Brain microvascular endothelial cell (primary cell): ENCODE data around the gene ATXN10.
A peak's percentile ranks its signal among the peaks of the same experiment; 100 is the strongest.

Experiments used
- DNase-seq: peaks from one replicate; pipeline ENCODE4 v3.0.0-alpha.2; 2020
- H3K27ac ChIP-seq: fragments of 250-450 bp; sonication (Bioruptor Pico); 2 replicates; pipeline ENCODE4 v1.5.1; 2020; ENCODE audit warnings: mild to moderate bottlenecking, moderate library complexity
- H3K27me3 ChIP-seq: fragments of 250-450 bp; sonication (Bioruptor Pico); replicated peaks from 2 replicates; pipeline ENCODE4 v1.5.1; 2020; ENCODE audit warnings: mild to moderate bottlenecking
- H3K36me3 ChIP-seq: fragments of 250-450 bp; sonication (Bioruptor Pico); replicated peaks from 2 replicates; pipeline ENCODE4 v1.5.1; 2020; ENCODE audit warnings: mild to moderate bottlenecking
- H3K4me3 ChIP-seq: 2 replicates; pipeline ENCODE4 v1.5.1; 2011; ENCODE audit warnings: low read depth, mild to moderate bottlenecking, control low read depth, low read length, moderate library complexity
- in situ Hi-C: cut with HindIII; loops from 2 replicates; pipeline ENCODE4 v1.10.0; 2017; ENCODE audit warnings: low sequenced_read_pairs, low pct_ligation_motif_present
- TF ChIP-seq, protein P1 (sequence below): IDR thresholded peaks from 2 replicates; pipeline ENCODE4 v1.5.1; 2011; ENCODE audit warnings: low read depth, mild to moderate bottlenecking, moderate library complexity, low read length, control low read depth, inconsistent platforms; ENCODE audit errors: missing control alignments

Gene ATXN10

DNA sequence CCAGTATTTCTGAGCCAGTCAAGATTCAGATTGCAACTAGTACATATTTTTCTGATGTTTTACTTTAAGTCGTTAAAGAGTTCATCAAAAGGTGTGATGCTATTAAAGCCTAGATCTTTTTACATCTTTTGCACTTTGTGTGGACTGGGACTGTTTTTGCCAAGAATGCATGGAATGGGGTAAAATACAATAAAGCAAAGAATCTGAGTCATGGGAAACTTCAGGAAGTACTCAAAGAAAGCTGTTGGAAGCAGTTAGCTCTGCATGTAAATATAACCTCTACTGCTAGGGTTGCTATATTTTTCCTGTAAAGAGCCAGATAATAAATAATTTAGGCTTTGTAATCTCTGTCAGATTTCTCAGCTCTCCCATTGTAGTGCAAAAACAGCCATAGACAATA is 20.9 kb downstream of the ATXN10 start:
- no peak overlapping the region for H3K4me3 ChIP-seq
- no peaks in the 10 kb centered on the region for H3K27me3 ChIP-seq
- DNase-seq, result no peak
- in situ Hi-C loops, result no loop called here
- H3K27ac ChIP-seq, result peak overlapping the region; percentile 2
- TF ChIP-seq, protein P1, sequence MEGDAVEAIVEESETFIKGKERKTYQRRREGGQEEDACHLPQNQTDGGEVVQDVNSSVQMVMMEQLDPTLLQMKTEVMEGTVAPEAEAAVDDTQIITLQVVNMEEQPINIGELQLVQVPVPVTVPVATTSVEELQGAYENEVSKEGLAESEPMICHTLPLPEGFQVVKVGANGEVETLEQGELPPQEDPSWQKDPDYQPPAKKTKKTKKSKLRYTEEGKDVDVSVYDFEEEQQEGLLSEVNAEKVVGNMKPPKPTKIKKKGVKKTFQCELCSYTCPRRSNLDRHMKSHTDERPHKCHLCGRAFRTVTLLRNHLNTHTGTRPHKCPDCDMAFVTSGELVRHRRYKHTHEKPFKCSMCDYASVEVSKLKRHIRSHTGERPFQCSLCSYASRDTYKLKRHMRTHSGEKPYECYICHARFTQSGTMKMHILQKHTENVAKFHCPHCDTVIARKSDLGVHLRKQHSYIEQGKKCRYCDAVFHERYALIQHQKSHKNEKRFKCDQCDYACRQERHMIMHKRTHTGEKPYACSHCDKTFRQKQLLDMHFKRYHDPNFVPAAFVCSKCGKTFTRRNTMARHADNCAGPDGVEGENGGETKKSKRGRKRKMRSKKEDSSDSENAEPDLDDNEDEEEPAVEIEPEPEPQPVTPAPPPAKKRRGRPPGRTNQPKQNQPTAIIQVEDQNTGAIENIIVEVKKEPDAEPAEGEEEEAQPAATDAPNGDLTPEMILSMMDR, result no peak
- H3K36me3 ChIP-seq, result peaks cover 16% of the 10 kb centered on the region

DNA sequence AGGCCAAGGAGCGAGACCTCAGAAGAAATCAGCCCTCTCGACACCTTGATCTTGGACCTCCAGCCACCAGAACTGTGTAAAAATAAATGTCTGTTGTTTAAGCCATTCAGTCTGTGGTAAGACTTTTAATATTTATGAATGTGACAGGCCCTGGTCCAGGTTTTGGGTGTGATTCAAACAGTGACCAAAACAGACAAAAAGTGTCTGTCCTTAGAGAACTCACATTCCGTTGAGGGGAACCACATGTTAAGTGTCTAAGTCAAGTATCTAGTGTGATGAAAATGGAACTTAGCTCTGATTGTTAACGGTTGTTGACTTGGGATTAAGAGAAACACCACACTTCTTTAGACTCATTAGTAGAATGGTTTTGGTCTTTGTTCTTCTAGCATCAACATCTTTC is 22.2 kb downstream of the ATXN10 start:
- in situ Hi-C loops, result no loop called here
- Histone ChIP-seq H3K27me3 (no peaks in the 10 kb centered on the region), H3K4me3 (no peak overlapping the region), H3K36me3 (peaks cover 23% of the 10 kb centered on the region), H3K27ac (no peak overlapping the region)
- DNase-seq, result no peak
- TF ChIP-seq, protein P1, result no peak

DNA sequence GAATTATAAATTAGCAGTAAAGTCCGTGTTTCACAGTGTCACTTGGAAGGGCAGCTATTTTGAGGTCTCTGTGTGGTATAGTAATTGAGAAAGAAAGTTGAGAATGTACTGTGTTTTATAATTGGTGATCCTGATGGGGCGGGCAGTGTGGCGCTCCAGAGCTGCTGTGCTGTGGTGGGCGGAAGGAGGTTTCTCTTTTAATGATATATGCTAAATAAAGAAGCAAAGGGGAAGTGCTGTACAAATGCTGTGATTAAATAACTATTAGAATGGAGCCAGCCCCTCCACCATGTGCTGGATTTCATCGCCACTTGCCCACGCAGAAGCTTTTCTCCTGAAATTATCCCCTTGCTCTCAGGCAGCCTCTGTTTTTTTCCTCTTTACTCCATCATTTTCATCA is 24.6 kb downstream of the ATXN10 start:
- no peak for DNase-seq
- TF ChIP-seq, protein P1, result no peak
- H3K36me3 ChIP-seq, result peaks cover 33% of the 10 kb centered on the region
- H3K4me3 ChIP-seq, result no peak overlapping the region
- no peaks in the 10 kb centered on the region for H3K27me3 ChIP-seq
- no peak overlapping the region for H3K27ac ChIP-seq
- in situ Hi-C loops, result no loop called here

DNA sequence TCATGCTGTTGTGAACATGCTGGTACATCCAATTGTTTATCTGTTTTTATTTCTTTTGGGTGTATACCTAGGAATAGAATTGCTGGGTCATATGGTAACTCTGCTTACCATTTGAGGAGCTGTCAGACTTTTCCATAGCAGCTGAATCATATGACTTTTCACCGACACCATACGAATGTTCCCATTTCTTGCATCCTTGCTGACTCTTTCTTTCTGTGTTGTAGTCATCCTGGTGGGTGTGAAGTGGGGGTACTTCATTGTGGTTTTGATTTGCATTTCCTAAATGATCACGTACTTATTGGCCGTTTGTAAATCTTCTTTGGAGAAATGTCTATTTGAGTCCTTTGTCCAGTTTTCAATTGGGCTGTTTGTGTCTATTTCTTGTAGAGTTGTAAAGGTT is 26.5 kb downstream of the ATXN10 start:
- TF ChIP-seq, protein P1, result no peak
- Histone ChIP-seq H3K4me3 (no peak overlapping the region), H3K36me3 (peaks cover 42% of the 10 kb centered on the region), H3K27ac (no peak overlapping the region), H3K27me3 (no peaks in the 10 kb centered on the region)
- in situ Hi-C loops, result no loop called here
- DNase-seq, result no peak

DNA sequence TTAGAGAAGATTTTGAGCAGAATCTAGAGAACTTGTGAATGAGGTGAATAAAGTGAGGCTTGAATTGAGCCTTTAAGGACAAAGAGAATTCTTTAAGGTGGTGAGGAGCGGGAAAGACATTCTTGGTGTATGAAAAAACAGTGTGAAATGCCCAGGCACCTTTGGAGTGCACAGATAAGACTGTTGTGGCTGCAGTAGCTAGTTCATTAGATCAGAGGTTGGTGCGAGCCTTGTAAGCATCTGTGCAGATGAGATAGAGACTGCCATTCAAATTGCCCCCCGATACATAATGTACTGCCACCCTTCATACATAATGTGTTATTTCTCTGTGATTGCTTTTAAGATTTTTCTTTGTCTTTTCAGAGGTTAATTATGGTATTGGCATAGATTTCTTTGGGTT is 31.3 kb downstream of the ATXN10 start:
- Histone ChIP-seq H3K27ac (no peak overlapping the region), H3K27me3 (no peaks in the 10 kb centered on the region), H3K4me3 (no peak overlapping the region), H3K36me3 (peaks cover 34% of the 10 kb centered on the region)
- TF ChIP-seq, protein P1, result no peak
- DNase-seq, result no peak
- in situ Hi-C loops, result no loop called here

DNA sequence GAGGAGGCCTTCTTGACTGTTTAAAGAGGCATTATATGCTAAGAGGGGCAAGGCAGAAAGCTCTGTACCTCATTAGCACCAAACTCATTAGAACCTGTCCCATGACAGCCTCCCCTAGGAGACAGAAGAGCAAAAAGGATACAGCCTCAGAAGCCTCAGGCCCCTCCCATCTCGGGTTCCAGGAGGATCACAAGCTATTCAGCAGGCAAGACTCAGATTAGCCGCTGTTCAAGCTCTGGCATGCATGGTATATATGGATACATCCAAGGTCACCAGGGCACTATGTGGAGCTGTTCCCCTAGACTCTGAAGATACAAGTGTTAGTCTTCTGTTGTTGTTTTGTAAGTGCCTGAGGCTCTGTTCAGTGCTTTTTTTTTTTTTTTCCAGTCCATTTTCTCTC is 32.1 kb downstream of the ATXN10 start:
- in situ Hi-C loops, result no loop called here
- Histone ChIP-seq H3K27me3 (no peaks in the 10 kb centered on the region), H3K4me3 (no peak overlapping the region), H3K36me3 (peaks cover 34% of the 10 kb centered on the region), H3K27ac (no peak overlapping the region)
- TF ChIP-seq, protein P1, result no peak
- DNase-seq, result no peak
